CD4-positive, CD25-positive, alpha-beta regulatory T cell (primary cell): Measurements from ENCODE around the gene CDCP2. TPM values are rescaled to one million over a fixed set of nuclear protein-coding genes. Genes with fewer than 3 reads are reported as not detected.

Source experiments
- ATAC-seq, 2 donors: fragments of 150-1000 bp; cut with Tn5 transposase; one replicate each; pipeline ENCODE4 v1.10.0; 2021; ENCODE audit warnings: low read depth in 2 of 2, moderate number of reproducible peaks in 2 of 2, moderate library complexity in 1 of 2
- DNase-seq, 3 donors: peaks; one replicate each; pipeline versions ENCODE4 v3.0.0 to v3.0.0-alpha.2; 2012 to 2022; ENCODE audit warnings: mixed read lengths in 1 of 3
- H3K27ac ChIP-seq: one replicate; pipeline ENCODE4 v1.7.0; 2013; ENCODE audit warnings: mild to moderate bottlenecking, low read length; ENCODE audit not compliant: insufficient read depth, poor library complexity, severe bottlenecking
- H3K27me3 ChIP-seq: one replicate; pipeline ENCODE4 v1.7.0; 2013; ENCODE audit warnings: low read length; ENCODE audit not compliant: control insufficient read depth, insufficient read depth
- H3K36me3 ChIP-seq: one replicate; pipeline ENCODE4 v1.7.0; 2013; ENCODE audit warnings: mild to moderate bottlenecking, low read length, moderate library complexity; ENCODE audit not compliant: control insufficient read depth, insufficient read depth
- H3K4me1 ChIP-seq: 2 replicates; pipeline ENCODE4 v1.7.0; 2013; ENCODE audit warnings: mild to moderate bottlenecking, low read length; ENCODE audit not compliant: insufficient read depth, control insufficient read depth, poor library complexity, severe bottlenecking
- H3K4me3 ChIP-seq: one replicate; pipeline ENCODE4 v1.7.0; 2013; ENCODE audit warnings: low read depth, mild to moderate bottlenecking, low read length, moderate library complexity
- H3K9me3 ChIP-seq, 2 experiments: 1 replicate in 1 of 2; 2 replicates in 1 of 2; pipeline ENCODE4 v1.7.0; 2013; ENCODE audit warnings: low read length in 2 of 2, mild to moderate bottlenecking in 1 of 2, moderate library complexity in 1 of 2; ENCODE audit not compliant: control insufficient read depth in 2 of 2
- H3K27ac Mint-ChIP-seq, 3 donors: one replicate each; pipeline ENCODE4 v1.8.0; 2020 to 2022; ENCODE audit warnings: mild to moderate bottlenecking in 3 of 3, mixed read lengths in 3 of 3, moderate library complexity in 2 of 3
- H3K27me3 Mint-ChIP-seq: one replicate; pipeline ENCODE4 v1.8.0; 2022; ENCODE audit warnings: mild to moderate bottlenecking, mixed read lengths
- H3K36me3 Mint-ChIP-seq: one replicate; pipeline ENCODE4 v1.8.0; 2020; ENCODE audit warnings: mixed read lengths
- H3K4me1 Mint-ChIP-seq, 4 donors: one replicate each; pipeline ENCODE4 v1.8.0; 2020 to 2022; ENCODE audit warnings: mixed read lengths in 4 of 4, mild to moderate bottlenecking in 1 of 4
- H3K4me3 Mint-ChIP-seq, 4 donors: one replicate each; pipeline ENCODE4 v1.8.0; 2020 to 2022; ENCODE audit warnings: mild to moderate bottlenecking in 4 of 4, mixed read lengths in 4 of 4, moderate library complexity in 3 of 4
- H3K9me3 Mint-ChIP-seq, 7 donors: one replicate each; pipeline ENCODE4 v1.8.0; 2020 to 2022; ENCODE audit warnings: mixed read lengths in 7 of 7, mild to moderate bottlenecking in 3 of 7, moderate library complexity in 2 of 7
- polyA plus RNA-seq, 4 donors: library from polyadenylated mRNA; unstranded; fragments of 300-500 nt; fragmentation: Illumina TruSeq; gene quantifications; one replicate each; pipeline ENCODE4 v1.2.3, GENCODE V29; 2021
- total RNA-seq: library from RNA; stranded (reverse); gene quantifications from one replicate; pipeline ENCODE4 v1.2.3, GENCODE V29; 2022

Gene CDCP2
- 0.15 TPM for total RNA-seq
- not detected for polyA plus RNA-seq

- no peak within 1 kb of the TSS for H3K27ac ChIP-seq
- no peaks in the 10 kb centered on the region for H3K36me3 ChIP-seq
- no peak for ATAC-seq
- peak within 1 kb of the TSS in 1 of 3 donors; percentile 74 for H3K27ac Mint-ChIP-seq
- H3K4me3 Mint-ChIP-seq, result no peak within 1 kb of the TSS
- no peaks in the 10 kb centered on the region for H3K4me1 ChIP-seq
- H3K27me3 Mint-ChIP-seq, result peaks cover 3% of the 10 kb centered on the region
- H3K4me3 ChIP-seq, result no peak within 1 kb of the TSS
- peaks cover 0 to 2% (median 0%) of the 10 kb centered on the region in 7 donors for H3K9me3 Mint-ChIP-seq
- H3K9me3 ChIP-seq, result no peaks in the 10 kb centered on the region
- no peaks in the 10 kb centered on the region for H3K27me3 ChIP-seq
- H3K36me3 Mint-ChIP-seq, result no peaks in the 10 kb centered on the region
- no peak for DNase-seq
- H3K4me1 Mint-ChIP-seq, result no peaks in the 10 kb centered on the region
These were observed at the start of gene CDCP2 for GRCh38 chr1:54152696-54153095. Gene CDCP2, minus strand, starts transcription at chr1:54153000. Its CDS starts 78 bp downstream, at chr1:54152922.

DNA sequence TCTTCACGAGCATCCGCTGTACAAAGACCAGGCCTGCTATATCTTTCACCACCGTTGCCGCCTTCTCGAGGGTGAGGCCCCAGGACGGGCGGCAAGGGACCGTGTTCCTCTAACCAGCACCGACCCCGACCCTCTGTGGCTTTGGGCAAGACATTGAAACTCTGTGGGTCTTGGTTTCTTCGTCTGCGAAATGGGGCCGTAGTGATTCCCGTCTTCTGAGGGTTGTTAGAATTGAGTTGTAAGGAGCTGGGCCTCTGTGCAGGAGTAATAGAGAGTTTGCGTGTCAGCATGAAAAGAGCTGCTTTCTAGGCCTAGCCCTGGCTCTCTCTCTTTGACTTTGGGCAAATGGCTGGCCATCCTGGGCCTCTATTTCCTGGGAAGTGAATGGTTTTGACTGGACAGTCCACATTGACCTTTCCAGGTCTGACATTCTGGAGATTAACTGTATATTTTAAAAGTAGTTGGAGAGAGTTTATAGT lies 47.8 kb upstream of the CDCP2 start:
- no peaks in the 10 kb centered on the region for H3K27me3 Mint-ChIP-seq
- H3K36me3 Mint-ChIP-seq, result peaks cover 19% of the 10 kb centered on the region

DNA sequence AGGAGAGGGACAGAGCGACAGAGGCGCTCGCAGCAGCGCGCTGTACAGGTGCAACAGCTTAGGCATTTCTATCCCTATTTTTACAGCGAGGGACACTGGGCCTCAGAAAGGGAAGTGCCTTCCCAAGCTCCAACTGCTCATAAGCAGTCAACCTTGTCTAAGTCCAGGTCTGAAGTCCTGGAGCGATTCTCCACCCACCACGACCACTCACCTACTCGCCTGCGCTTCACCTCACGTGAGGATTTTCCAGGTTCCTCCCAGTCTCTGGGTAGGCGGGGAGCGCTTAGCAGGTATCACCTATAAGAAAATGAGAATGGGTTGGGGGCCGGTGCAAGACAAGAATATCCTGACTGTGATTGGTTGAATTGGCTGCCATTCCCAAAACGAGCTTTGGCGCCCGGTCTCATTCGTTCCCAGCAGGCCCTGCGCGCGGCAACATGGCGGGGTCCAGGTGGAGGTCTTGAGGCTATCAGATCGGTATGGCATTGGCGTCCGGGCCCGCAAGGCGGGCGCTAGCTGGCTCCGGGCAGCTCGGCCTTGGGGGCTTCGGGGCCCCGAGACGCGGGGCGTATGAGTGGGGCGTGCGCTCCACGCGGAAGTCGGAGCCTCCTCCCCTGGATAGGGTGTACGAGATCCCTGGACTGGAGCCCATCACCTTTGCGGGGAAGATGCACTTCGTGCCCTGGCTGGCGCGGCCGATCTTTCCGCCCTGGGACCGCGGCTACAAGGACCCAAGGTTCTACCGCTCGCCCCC lies 47.1 kb upstream of the CDCP2 start, which contains the start of the genes CYB5RL and MRPL37:
CYB5RL (minus strand) TSS at position 266 of the 754 bp plus-strand sequence. CDS start 4,414 bp downstream, outside the sequence.
MRPL37 (plus strand) TSS at position 403 of the 754 bp plus-strand sequence; CDS start at position 480, 77 bp downstream.
- Histone ChIP-seq H3K27me3 (no peaks in the 10 kb centered on the region), H3K27ac (peak within 1 kb of the TSS; percentile 55), H3K9me3 (no peaks in the 10 kb centered on the region), H3K4me3 (peak within 1 kb of the TSS; percentile 87), H3K4me1 (peaks cover 21% of the 10 kb centered on the region), H3K36me3 (peaks cover 20% of the 10 kb centered on the region)
- Mint-ChIP-seq H3K27me3 (no peaks in the 10 kb centered on the region), H3K36me3 (peaks cover 20% of the 10 kb centered on the region), H3K4me1 (peaks cover 26 to 54% (median 28%) of the 10 kb centered on the region in 4 donors), H3K4me3 (peak within 1 kb of the TSS; percentile 92 to 97 (median 94)), H3K9me3 (no peaks in the 10 kb centered on the region), H3K27ac (peak within 1 kb of the TSS; percentile 94 to 95 (median 95))
- ATAC-seq (peak; percentile 97 to 98), DNase-seq (peak; percentile 85 to 97 (median 91))

More for the DNA sequence above, 47.8 kb upstream of the CDCP2 start:
- Mint-ChIP-seq H3K9me3 (no peaks in the 10 kb centered on the region), H3K4me1 (peaks cover 27 to 56% (median 31%) of the 10 kb centered on the region in 4 donors), H3K4me3 (peak overlapping the region; percentile 92 to 97 (median 94)), H3K27ac (peak overlapping the region; percentile 94 to 95 (median 95))
- Histone ChIP-seq H3K36me3 (peaks cover 20% of the 10 kb centered on the region), H3K4me3 (peak overlapping the region; percentile 87), H3K4me1 (peaks cover 21% of the 10 kb centered on the region), H3K27ac (peak overlapping the region; percentile 55), H3K27me3 (no peaks in the 10 kb centered on the region), H3K9me3 (no peaks in the 10 kb centered on the region)
- ATAC-seq (no peak), DNase-seq (no peak)

DNA sequence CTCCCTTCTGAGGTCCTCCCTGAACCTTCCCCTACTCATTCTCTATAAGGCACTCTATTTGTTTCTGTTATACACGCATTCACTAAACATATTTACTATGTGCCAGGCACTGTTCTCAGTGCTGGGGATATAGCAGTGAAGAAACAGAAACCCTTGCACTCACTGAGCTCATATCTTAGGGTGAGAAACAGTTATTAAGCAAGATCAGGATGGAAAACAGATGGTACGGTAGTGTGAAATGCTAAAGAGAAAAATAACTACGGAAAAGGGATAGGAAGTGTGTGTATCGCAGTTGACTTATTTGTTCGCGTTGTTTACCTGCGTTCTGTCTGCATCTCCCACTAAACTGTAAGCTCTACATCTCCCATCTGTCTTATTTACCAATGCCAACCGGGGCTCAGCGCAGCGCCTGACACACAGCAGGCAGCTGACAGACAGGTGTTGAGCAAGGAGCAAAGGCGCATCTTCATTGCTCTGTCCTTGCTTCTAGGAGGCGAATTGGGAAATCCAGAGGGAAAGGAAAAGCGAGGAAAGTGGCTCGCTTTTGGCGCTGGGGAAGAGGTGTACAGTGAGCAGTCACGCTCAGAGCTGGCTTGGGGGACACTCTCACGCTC lies 46.5 kb upstream of the CDCP2 start:
- Histone ChIP-seq H3K36me3 (peaks cover 15% of the 10 kb centered on the region), H3K9me3 (no peaks in the 10 kb centered on the region), H3K4me1 (peaks cover 21% of the 10 kb centered on the region), H3K27me3 (no peaks in the 10 kb centered on the region), H3K27ac (peak overlapping the region; percentile 26), H3K4me3 (peak overlapping the region; percentile 87)
- no peaks in the 10 kb centered on the region for H3K9me3 Mint-ChIP-seq
- H3K4me3 Mint-ChIP-seq, result peak overlapping the region; percentile 92 to 97 (median 94)
- H3K36me3 Mint-ChIP-seq, result peaks cover 25% of the 10 kb centered on the region
- peaks cover 25 to 52% (median 28%) of the 10 kb centered on the region in 4 donors for H3K4me1 Mint-ChIP-seq
- H3K27ac Mint-ChIP-seq, result peak overlapping the region; percentile 94 to 95 (median 95)
- DNase-seq, result peak in 1 of 3 donors; percentile 3
- H3K27me3 Mint-ChIP-seq, result no peaks in the 10 kb centered on the region
- no peak for ATAC-seq

DNA sequence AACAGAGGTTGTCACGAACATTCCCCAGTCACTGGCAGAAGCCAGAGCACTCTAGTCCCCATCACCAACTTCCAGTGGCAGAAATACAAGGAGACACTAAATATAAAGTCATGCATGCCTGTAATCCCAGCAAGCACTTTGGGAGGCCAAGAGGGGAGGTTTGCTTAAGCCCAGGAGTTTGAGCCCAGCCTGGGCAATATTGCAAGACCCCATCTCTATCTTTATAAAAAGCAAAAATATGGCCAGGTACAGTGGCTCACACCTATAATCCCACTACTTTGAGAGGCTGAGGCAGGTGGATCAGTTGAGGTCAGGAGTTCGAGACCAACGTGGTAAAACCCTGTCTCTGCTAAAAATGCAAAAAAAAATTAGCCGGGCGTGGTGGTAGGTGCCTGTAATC lies 40.7 kb upstream of the CDCP2 start:
- Histone ChIP-seq H3K27ac (no peak overlapping the region), H3K4me3 (no peak overlapping the region), H3K9me3 (no peaks in the 10 kb centered on the region), H3K36me3 (peaks cover 17% of the 10 kb centered on the region), H3K4me1 (no peaks in the 10 kb centered on the region), H3K27me3 (no peaks in the 10 kb centered on the region)
- H3K4me3 Mint-ChIP-seq, result no peak overlapping the region
- H3K36me3 Mint-ChIP-seq, result peaks cover 37% of the 10 kb centered on the region
- H3K4me1 Mint-ChIP-seq, result peaks cover 0 to 8% (median 4%) of the 10 kb centered on the region in 4 donors
- H3K27ac Mint-ChIP-seq, result peak overlapping the region in 1 of 3 donors; percentile 34
- H3K9me3 Mint-ChIP-seq, result no peaks in the 10 kb centered on the region
- no peak for DNase-seq
- no peaks in the 10 kb centered on the region for H3K27me3 Mint-ChIP-seq
- ATAC-seq, result no peak

DNA sequence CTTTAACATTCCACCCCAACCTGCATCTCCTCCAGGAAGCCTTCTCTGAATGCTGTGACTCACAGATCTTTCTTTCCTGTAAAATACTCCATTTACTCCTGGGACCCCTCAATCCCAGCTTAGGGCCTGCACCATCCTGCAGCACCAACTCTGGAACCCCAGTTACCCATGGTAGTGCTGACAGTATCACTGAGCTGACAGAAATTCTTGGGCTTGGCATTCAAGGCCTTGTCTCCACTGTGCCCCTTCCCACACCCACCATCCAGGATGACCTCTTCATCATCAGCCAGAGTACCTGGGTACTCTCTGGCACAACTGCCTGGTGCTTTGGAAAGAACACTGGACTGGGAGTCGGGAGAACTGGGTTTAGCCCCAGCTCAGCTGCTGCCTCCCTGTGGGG lies 38.7 kb upstream of the CDCP2 start:
- no peaks in the 10 kb centered on the region for H3K27me3 Mint-ChIP-seq
- no peak overlapping the region for H3K27ac ChIP-seq
- H3K27me3 ChIP-seq, result no peaks in the 10 kb centered on the region
- no peaks in the 10 kb centered on the region for H3K4me1 ChIP-seq
- ATAC-seq (no peak), DNase-seq (no peak)
- H3K36me3 ChIP-seq, result peaks cover 26% of the 10 kb centered on the region
- peaks cover 0 to 1% (median 0%) of the 10 kb centered on the region in 7 donors for H3K9me3 Mint-ChIP-seq
- H3K4me1 Mint-ChIP-seq, result peaks cover 0 to 8% (median 2%) of the 10 kb centered on the region in 4 donors
- no peak overlapping the region for H3K4me3 ChIP-seq
- H3K9me3 ChIP-seq, result no peaks in the 10 kb centered on the region
- no peak overlapping the region for H3K27ac Mint-ChIP-seq
- H3K4me3 Mint-ChIP-seq, result no peak overlapping the region
- peaks cover 48% of the 10 kb centered on the region for H3K36me3 Mint-ChIP-seq

DNA sequence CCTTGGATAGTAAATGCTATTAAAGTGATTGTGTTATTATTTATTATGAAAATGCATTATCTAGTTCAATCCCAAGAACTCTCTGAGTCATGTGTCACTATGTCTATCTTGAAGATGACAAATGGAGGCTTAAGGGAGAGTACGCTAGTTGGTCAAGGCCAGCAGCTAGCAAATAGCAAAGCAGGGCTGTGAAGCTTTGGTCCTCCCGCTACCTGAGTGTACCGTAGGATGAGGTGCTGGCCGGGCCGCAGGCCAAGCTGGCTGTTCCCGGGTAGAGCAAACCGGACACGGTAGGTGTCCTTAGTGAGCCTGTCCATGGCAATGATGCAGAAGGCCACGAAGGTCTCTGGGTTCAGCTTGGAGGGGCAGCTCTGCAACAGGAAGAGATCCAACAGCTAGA lies 37.7 kb upstream of the CDCP2 start:
- ATAC-seq (no peak), DNase-seq (no peak)
- Histone ChIP-seq H3K27ac (no peak overlapping the region), H3K9me3 (no peaks in the 10 kb centered on the region), H3K36me3 (peaks cover 23% of the 10 kb centered on the region), H3K4me3 (no peak overlapping the region), H3K27me3 (no peaks in the 10 kb centered on the region), H3K4me1 (no peaks in the 10 kb centered on the region)
- Mint-ChIP-seq H3K36me3 (peaks cover 51% of the 10 kb centered on the region), H3K4me3 (no peak overlapping the region), H3K9me3 (peaks cover 0 to 2% (median 0%) of the 10 kb centered on the region in 7 donors), H3K27ac (no peak overlapping the region), H3K27me3 (no peaks in the 10 kb centered on the region), H3K4me1 (peaks cover 0 to 8% (median 2%) of the 10 kb centered on the region in 4 donors)
